Gastroesophageal sphincter (tissue), 3 donors: Measurements from ENCODE around the gene APOL6.

ENCODE experiments used
- CTCF ChIP-seq, 4 experiments: fragments of 200-600 bp in 2 of 4; fragments of 450-650 bp in 2 of 4; sonication (generic) in 1 of 4; IDR thresholded peaks; one replicate each; pipeline ENCODE4 v1.5.1; 2017 to 2019; ENCODE audit warnings: antibody characterized with exemption in 4 of 4, mild to moderate bottlenecking in 2 of 4, moderate library complexity in 2 of 4
- EP300 ChIP-seq: sonication (generic); formaldehyde crosslinking; IDR thresholded peaks from one replicate; pipeline ENCODE4 v1.6.1; 2017; ENCODE audit warnings: antibody characterized with exemption, mild to moderate bottlenecking
- POLR2A ChIP-seq, 2 donors: fragments of 450-650 bp; IDR thresholded peaks; one replicate each; pipeline ENCODE4 v1.6.1; 2017; ENCODE audit warnings: antibody characterized with exemption in 2 of 2, mild to moderate bottlenecking in 2 of 2, moderate library complexity in 1 of 2
- POLR2AphosphoS5 ChIP-seq: sonication (generic); formaldehyde crosslinking; IDR thresholded peaks from one replicate; pipeline ENCODE4 v1.6.1; 2017; ENCODE audit warnings: antibody characterized with exemption

GRCh38 chr22:35703861-35704584 is 55.8 kb downstream of the APOL6 start:
- TF ChIP-seq CTCF (IDR thresholded peaks at IDR 0.05) (no peak), POLR2A (IDR thresholded peaks at IDR 0.05) (no peak), POLR2AphosphoS5 (no peak), EP300 (no peak)
